Vagina (tissue), 2 donors: ENCODE results near the gene HSD17B14. TPM values are rescaled to one million over a fixed set of nuclear protein-coding genes. Genes with fewer than 3 reads are reported as not detected.
A peak's percentile ranks its signal among the peaks of the same experiment; 100 is the strongest.

Source experiments
- DNase-seq, 2 donors: peaks; one replicate each; pipeline ENCODE4 v3.0.0-alpha.2; 2017; ENCODE audit errors: extremely low spot score in 2 of 2
- H3K27ac ChIP-seq: fragments of 200-600 bp; sonication (generic); one replicate; pipeline ENCODE4 v1.5.1; 2019
- H3K27me3 ChIP-seq: fragments of 200-600 bp; sonication (generic); one replicate; pipeline ENCODE4 v1.5.1; 2019
- H3K36me3 ChIP-seq, 2 donors: fragments of 200-600 bp; sonication (generic); one replicate each; pipeline ENCODE4 v1.5.1; 2017 to 2019
- H3K4me1 ChIP-seq: fragments of 200-600 bp; sonication (generic); one replicate; pipeline ENCODE4 v1.5.1; 2019
- H3K4me3 ChIP-seq, 2 donors: fragments of 200-600 bp; sonication (generic); 1 replicate in 1 of 2; 2 replicates in 1 of 2; pipeline ENCODE4 v1.5.1; 2016 to 2019
- H3K9me3 ChIP-seq: fragments of 200-600 bp; sonication (generic); one replicate; pipeline ENCODE4 v1.5.1; 2019
- CTCF ChIP-seq, 3 experiments: fragments of 450-650 bp in 2 of 3; fragments of 200-600 bp in 1 of 3; sonication (generic) in 1 of 3; IDR thresholded peaks; one replicate each; pipeline ENCODE4 v1.5.1; 2017 to 2019; ENCODE audit warnings: antibody characterized with exemption in 3 of 3, mild to moderate bottlenecking in 2 of 3, moderate library complexity in 2 of 3
- POLR2A ChIP-seq, 2 donors: fragments of 450-650 bp; IDR thresholded peaks; one replicate each; pipeline ENCODE4 v1.6.1; 2017; ENCODE audit warnings: antibody characterized with exemption in 2 of 2, mild to moderate bottlenecking in 2 of 2, moderate library complexity in 2 of 2
- POLR2AphosphoS5 ChIP-seq, 2 donors: sonication (generic); formaldehyde crosslinking; IDR thresholded peaks; one replicate each; pipeline ENCODE4 v1.9.0; 2017; ENCODE audit warnings: antibody characterized with exemption in 2 of 2, mild to moderate bottlenecking in 2 of 2, low read depth in 1 of 2; ENCODE audit not compliant: insufficient read depth in 1 of 2
- intact Hi-C: fragments of 100-400 bp; cut with DNase I; formaldehyde crosslinking; loops from one replicate; pipeline ENCODE4 v1.15.1; 2023
- total RNA-seq: library from RNA; depleted of rRNA; stranded (reverse); fragments of >200 nt; gene quantifications from one replicate; pipeline ENCODE4 v1.2.3, GENCODE V29; 2016

HSD17B14 gene
- total RNA-seq, 1 donor from 2014 or later, result 19.2 TPM

GRCh38 chr19:48796298-48797083 is 39.8 kb downstream of the HSD17B14 start:
- Histone ChIP-seq H3K27me3 (no peaks in the 10 kb centered on the region), H3K4me1 (peaks cover 15% of the 10 kb centered on the region), H3K9me3 (no peaks in the 10 kb centered on the region), H3K4me3 (no peak overlapping the region), H3K36me3 (peaks cover 0 to 6% of the 10 kb centered on the region in 2 donors), H3K27ac (peak overlapping the region; percentile 96)
- intact Hi-C loops, result loop anchor here (5.0 kb wide), 1 partner anchor 181 kb away; no protein-coding TSS in a partner anchor
- no peak for DNase-seq
- TF ChIP-seq POLR2A (IDR thresholded peaks at IDR 0.05) (no peak), POLR2AphosphoS5 (IDR thresholded peaks at IDR 0.05; ENCODE audit: insufficient read depth in 1 of 2, low read depth in 1 of 2) (no peak), CTCF (IDR thresholded peaks at IDR 0.05) (no peak)

- Histone ChIP-seq H3K9me3 (no peaks in the 10 kb centered on the region), H3K4me3 (no peak overlapping the region), H3K36me3 (peaks cover 0 to 6% of the 10 kb centered on the region in 2 donors), H3K27ac (peak overlapping the region; percentile 96), H3K27me3 (no peaks in the 10 kb centered on the region), H3K4me1 (peaks cover 15% of the 10 kb centered on the region)
- TF ChIP-seq CTCF (IDR thresholded peaks at IDR 0.05) (no peak), POLR2AphosphoS5 (IDR thresholded peaks at IDR 0.05; ENCODE audit: insufficient read depth in 1 of 2, low read depth in 1 of 2) (no peak), POLR2A (IDR thresholded peaks at IDR 0.05) (no peak)
- DNase-seq, result no peak
- intact Hi-C loops, result loop anchor here (2.0 to 5.0 kb wide), 2 partner anchors 41 to 182 kb away; partner anchors contain the start of gene HSD17B14
Observed at GRCh38 chr19:48795685-48796070, 40.6 kb downstream of the HSD17B14 start.

- TF ChIP-seq POLR2A (IDR thresholded peaks at IDR 0.05), result no peak
- peak; percentile 95 to 99 (median 97) for TF ChIP-seq CTCF (IDR thresholded peaks at IDR 0.05)
- TF ChIP-seq POLR2AphosphoS5 (IDR thresholded peaks at IDR 0.05; ENCODE audit: insufficient read depth in 1 of 2, low read depth in 1 of 2), result peak; percentile 88 to 91
- H3K27me3 ChIP-seq, result no peaks in the 10 kb centered on the region
- intact Hi-C loops, result loop anchor here (2.0 to 5.0 kb wide), 2 partner anchors 42 to 182 kb away; partner anchors contain the start of gene HSD17B14
Observed at GRCh38 chr19:48795055-48795684, 41.1 kb downstream of the HSD17B14 start.

GRCh38 chr19:48794291-48794690 is 42.0 kb downstream of the HSD17B14 start:
- H3K27ac ChIP-seq, result peak overlapping the region; percentile 96
- no peaks in the 10 kb centered on the region for H3K27me3 ChIP-seq
- H3K4me3 ChIP-seq, result no peak overlapping the region
- no peak for TF ChIP-seq POLR2AphosphoS5 (IDR thresholded peaks at IDR 0.05; ENCODE audit: insufficient read depth in 1 of 2, low read depth in 1 of 2)
- TF ChIP-seq CTCF (IDR thresholded peaks at IDR 0.05), result no peak
- no peak for TF ChIP-seq POLR2A (IDR thresholded peaks at IDR 0.05)
- intact Hi-C loops, result loop anchor here (2.0 kb wide), 1 partner anchor 43 kb away; the partner anchor contains the start of gene HSD17B14
- H3K36me3 ChIP-seq, result no peaks in the 10 kb centered on the region
- H3K9me3 ChIP-seq, result no peaks in the 10 kb centered on the region
- H3K4me1 ChIP-seq, result peaks cover 15% of the 10 kb centered on the region
- no peak for DNase-seq

More at GRCh38 chr19:48795055-48795684, 41.1 kb downstream of the HSD17B14 start:
- Histone ChIP-seq H3K27ac (peak overlapping the region; percentile 96), H3K4me1 (peaks cover 15% of the 10 kb centered on the region), H3K9me3 (no peaks in the 10 kb centered on the region), H3K4me3 (peak overlapping the region; percentile 30 to 56), H3K36me3 (peaks cover 0 to 6% of the 10 kb centered on the region in 2 donors)
- DNase-seq, result no peak
